NCI-H1417 (cell line): ENCODE results near the gene ADAMTS12.
A peak's percentile ranks its signal among the peaks of the same experiment; 100 is the strongest.
"Not testable (repeated sequence)": the region's sequence is repeated elsewhere in the genome, so short reads cannot be mapped to it uniquely, and the experiment has no call there.

Source experiments
- DNase-seq, 3 experiments: peaks; one replicate each; lab custom pipeline; 2025; lab: John Stamatoyannopoulos, UW

Gene ADAMTS12

DNA sequence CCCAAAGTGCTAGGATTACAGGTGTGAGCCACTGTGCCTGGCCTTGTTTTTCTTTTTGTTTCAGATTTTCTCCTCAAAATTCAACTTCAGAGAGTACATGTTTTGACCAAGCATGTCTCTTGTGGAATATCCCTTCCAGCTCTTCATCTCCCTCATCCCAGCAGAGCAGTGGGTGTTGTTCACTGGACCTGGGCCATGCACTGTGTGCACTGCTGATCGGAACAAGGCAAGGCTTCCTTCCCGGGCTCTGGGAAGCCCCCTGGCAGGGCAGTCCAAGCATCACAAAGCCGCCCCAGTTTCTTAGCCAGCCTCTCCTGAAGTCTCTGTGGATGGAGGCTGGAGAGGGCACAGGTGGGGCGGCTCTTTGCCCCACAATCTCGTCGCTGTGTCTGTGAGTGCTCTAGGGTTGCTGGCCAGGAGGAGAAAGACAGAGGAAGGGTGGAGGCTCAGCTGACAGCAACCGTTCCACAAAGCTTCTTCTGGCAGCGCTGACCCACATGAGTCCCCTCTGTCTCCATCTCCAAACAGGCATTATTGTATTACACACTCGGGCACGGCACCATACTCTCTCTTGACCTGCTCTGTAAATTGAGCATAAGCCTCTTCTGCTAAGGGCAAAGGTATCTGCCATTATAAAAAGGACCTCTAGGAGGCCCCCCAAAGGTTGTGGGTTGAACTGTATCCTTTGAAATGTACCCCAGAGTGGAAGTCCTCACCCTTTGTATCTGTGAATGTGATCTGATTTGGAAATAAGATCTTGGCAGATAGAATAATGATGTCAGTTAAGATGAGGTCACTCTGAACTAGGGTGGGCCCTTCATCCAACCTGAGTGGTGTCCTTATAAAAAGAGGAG lies 361.4 kb downstream of the ADAMTS12 start:
- no peak for DNase-seq

DNA sequence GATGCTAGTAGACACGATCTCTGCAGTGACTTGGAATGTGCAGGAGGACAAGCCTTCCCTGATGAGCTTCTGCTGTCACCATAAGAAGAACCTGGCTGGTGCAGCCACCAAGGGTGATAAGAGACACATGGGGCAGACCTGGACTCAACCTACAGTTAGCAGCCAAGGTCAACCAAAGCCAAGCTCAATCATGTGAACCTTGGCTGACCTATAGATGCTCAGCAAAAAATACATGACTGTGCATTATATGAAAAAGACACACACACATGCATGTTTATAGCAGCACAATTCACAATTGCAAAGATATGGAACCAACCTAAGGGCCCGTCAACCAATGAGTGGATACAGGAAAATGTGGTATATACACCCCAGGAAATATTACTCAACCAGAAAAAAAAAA lies 364.1 kb downstream of the ADAMTS12 start:
- DNase-seq = no peak

DNA sequence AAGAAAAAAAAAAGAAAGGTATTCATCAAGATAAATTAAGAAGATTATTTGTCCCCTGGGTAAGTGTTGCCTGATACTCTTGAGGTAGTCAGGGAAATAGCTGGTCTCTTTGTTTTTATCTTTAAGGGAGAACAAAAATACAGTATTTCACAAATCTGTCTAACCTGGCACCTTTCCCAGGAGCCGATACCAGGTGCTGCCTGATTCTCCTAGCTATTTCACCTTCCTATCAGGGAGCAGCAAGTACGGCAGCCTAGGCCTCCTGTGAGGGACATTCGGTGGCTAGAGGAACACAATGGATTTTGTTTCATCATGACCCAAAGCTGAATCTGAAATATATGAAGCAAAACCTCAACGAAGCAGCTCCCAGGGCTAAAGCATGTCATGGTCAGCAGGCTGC lies 365.0 kb downstream of the ADAMTS12 start:
- DNase-seq = no peak

DNA sequence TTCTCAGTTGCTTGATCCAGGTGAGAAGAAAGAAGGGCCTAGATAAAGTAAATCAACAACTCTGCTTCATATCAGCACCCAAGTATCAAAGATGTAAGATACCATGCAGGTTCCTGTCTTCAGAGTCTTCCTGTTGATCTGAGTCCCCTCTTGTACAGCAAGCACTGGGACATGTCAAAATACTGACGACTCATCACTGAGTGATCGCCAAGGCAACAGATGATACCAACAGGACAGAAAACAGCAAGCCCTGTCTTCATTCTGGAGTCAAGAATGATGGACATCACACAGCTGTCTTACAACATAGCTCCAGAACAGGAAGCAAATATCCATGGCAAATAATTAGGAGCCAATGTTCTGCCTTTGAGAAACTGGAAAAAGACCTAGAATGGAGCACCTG lies 367.3 kb downstream of the ADAMTS12 start:
- no peak for DNase-seq

DNA sequence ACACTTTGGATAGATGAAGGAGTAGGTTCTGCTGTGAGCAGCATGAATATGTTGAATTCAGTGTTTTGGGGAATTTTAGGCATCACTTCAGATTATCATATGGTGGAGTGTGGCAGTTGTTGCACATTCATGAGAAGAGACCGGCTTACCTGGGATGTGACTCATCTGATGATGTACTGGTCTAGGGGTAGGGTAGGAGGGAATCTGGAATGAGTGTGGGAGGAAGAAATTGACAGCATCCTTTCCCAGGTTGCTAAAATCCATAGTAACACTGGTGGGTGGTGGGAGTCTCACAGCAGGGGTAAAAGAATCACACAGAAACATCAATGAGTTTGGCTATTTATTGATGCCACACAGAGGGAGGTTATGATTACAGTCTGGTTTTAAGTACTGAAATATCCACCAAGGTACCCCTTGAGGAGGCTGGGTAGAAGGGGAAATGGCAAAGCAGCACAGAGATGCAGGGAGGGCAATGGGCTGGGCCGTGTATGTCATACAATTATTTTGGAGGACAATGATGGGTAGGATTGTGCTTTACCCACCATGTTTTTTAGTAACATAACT lies 368.5 kb downstream of the ADAMTS12 start:
- no peak for DNase-seq

DNA sequence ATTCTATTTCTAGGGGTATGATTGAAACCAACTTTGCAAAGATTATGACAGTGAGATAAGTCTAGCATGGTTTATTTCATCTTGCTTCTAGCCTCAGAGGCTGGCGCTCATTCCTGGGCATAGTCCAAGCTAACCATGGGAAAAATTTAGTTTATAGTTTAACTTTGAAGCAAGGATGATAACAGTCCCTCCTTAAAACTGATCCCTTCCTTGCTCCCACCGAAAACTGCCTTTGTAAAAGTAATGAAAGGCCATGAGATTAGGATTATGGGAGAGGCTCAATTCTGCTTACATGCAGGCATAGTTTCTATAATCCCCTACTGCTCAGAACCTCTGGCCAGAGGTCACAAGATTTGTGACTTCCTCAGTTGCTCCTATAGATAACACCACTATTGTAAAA lies 375.4 kb downstream of the ADAMTS12 start:
- no peak for DNase-seq

DNA sequence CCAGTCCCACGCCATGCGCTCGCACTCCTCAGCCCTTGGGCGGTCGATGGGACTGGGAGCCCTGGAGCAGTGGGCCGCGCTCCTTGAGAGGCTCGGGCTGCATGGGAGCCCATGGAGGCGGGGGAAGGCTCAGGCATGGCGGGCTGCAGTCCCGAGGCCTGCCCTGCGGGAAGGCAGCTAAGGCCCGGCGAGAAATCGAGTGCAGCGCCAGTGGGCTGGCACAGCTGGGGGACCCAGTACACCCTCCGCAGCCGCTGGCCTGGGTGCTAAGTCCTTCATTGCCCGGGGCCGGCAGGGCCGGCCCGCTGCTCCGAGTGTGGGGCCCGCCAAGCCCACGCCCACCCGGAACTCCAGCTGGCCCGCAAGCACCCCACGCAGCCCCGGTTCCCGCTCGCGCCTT lies 376.4 kb downstream of the ADAMTS12 start:
- not testable (repeated sequence) for DNase-seq

- no peak for DNase-seq
Measured at GRCh38 chr5:33513462-33514185, 378.2 kb downstream of the ADAMTS12 start.

- no peak for DNase-seq
Measured at GRCh38 chr5:33509036-33509435, 382.8 kb downstream of the ADAMTS12 start.

DNA sequence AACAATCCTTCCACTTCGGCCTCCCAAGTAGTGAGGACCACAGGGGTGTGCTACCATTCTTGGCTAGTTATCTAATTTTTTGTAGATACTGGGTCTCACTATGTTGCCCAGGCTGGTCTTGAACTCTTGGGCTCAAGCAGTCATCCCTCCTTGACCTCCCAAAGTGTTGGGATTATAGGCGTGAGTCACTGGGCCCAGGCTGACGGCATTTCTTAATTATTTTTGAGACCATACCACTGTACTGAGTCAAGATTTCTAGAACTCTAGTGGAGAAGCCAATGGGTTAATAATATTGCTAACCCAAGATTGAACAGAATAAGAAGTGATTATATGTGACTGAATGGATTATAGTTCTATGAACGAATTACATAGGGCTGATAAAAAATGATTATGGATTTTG lies 384.4 kb downstream of the ADAMTS12 start:
- no peak for DNase-seq

- DNase-seq = no peak
Measured at GRCh38 chr5:33504570-33504969, 387.2 kb downstream of the ADAMTS12 start.

DNA sequence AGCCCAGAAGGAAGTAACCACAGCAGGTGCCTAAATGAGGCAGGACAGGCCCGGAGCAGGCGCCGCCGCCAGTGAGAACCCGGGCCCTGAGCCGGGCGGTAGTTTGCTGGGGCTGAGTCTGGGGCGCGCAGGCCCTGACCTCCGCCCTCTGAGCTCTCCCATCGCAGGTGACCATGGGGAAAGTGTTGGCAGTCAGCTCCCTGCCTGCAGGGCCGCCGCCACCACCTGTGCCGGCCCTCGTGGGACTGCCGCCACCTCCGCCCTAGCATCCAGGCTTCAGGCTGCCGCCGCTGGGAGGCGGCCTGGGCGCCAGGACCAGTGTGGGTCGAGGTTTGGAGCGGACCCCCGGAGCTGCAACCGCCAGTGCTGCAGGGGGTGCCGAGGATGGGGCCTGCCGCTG lies 389.9 kb downstream of the ADAMTS12 start:
- DNase-seq = no peak

DNA sequence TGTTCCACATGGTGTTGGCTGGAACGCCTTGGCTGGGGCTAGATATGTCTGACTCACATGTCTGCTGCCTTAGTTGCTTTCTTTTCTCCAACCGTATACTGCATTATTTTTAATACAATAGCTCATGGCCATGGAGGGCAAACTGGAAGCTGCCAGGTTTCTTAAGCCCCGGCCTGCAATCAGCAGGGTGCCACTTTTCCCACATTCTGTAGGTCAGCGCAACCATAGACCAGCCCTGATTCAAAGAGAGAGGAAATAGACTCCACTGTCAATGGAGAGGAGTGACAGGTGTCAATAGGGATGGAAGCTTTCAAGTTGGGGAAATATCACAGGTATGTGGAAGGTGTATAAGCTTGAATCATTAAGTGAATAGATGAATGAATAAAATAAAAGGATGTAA lies 390.5 kb downstream of the ADAMTS12 start:
- no peak for DNase-seq

- DNase-seq = no peak
Measured at GRCh38 chr5:33494466-33494865, 397.3 kb downstream of the ADAMTS12 start.

DNA sequence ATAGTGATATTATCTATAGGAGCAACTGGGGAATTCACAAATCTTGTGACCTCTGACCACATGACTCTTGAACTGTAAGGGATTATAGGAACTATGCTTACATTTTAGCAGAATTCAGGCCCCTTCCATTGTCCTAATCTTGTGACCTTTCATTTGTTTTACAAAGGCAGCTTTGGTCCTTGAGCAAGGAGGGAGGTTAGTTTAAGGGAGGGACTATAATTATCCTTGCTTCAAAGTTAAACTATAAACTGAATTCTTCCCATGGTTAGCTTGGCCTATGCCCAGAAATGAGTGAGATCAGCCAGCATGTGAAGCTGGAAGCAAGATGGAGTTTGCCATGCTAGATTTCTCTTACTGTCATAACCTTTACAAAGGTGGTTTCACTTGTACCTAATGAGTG lies 399.8 kb downstream of the ADAMTS12 start:
- DNase-seq = no peak

DNA sequence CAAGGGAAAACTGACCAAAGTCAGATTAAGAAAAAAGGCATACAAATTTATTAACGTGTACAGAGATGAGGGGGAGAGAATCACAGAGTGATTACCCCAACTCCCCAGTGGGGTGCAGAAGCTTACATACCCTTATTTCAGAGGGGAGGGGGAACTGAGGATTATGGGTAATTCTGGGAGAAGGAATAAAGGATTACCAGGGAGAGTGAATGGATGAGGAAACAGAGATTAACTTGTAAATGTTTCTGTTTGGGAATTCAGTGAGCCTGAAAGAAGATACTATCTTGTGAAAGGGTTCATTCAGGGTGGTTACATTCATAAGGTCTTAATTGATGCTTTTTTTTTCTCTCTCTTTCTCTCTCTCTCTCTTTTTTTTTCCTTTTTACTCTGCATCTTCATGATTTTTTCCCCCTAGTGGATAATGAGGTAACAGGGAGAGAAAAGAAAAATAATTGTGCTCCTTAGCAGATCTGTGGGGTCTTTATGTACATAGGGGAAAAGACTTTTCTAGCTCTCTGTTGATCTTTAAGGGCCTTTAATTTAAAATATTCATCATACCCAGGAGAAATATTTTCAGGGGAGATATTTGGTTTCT lies 401.6 kb downstream of the ADAMTS12 start:
- DNase-seq = no peak

DNA sequence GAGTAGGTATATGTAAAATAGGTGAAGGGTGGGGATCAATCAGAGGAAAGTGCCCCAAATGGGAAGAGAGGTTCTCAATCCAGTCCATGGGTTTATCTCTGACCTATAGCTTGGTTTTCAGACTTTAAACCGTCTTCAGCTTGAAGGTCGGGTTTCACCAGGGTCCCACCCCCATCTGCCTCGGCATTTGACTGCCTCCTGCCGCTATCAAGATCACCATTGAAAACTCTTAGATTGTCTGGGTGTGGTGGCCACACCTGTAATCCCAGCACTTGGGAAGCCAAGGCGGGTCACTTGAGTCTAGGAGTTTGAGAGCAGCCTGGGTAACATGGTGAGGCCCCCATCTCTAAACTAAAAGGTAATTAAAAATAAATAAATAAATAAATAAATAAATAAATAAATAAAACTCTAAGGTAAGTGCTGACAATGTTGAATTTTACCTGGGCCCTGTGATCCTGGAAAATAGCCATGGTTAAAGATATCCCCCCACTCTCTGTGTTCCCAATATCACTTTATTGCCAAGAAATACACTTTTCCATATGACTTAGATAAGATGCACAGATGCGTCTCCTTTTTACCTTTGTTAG lies 402.2 kb downstream of the ADAMTS12 start:
- DNase-seq = no peak

DNA sequence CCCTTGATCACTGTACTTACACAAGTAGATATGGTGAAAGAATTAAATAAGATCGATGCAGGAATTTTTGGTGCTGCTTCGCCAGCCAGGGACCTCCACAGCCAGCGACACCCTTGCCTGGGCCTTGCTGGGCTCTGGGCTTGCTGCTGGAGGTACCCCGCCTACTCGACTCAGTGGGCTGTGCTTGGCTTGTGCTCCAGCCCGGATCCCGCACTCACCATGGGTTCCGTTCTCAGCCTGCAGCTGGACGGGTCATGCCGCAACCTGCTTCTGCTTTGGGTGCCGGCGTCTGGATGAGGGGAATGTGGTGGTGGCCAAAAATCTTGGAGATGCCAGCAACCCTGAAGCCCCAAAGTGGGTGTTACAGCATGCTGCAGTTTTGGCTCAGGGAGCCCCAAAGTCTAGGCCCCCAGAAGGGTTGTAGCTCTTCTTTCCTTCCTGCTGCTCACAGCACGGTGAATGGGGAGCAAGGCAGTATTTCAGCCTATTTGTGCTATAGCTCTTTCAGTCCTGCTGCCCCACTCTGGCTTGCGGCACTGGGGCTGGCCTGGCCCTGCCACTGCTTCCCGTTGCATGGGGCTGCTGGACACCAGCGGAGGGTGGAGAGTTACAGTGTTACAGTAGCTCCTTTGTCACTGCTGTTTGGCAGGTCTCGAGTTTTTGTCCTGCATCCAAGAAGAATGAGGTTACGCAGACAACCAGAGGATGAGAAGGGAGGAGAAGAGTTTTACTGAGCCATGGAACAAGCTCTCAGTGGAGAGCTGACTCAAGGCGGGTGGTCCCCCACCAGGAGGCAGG lies 403.0 kb downstream of the ADAMTS12 start:
- DNase-seq = no peak

- DNase-seq = no peak
Measured at GRCh38 chr5:33487236-33487635, 404.6 kb downstream of the ADAMTS12 start.

DNA sequence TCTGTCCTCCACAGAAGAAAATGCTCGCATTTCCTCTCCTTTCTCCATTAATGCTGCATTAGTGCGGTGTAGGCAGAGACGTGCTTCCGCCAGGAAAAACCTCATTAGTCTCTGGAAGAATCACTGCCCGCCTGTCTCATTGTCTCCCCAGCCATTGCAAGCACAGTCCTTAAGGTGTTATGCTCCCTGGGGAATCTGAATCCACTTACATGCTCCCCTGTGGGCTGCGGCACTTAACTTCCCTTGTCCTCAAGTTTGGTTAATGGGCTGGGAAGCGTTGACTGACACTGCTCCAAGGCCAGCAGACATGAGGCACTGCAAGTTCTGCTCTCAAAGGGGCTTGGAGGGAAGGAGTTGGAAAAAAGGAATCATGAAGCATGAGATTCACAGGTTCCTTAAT lies 409.5 kb downstream of the ADAMTS12 start:
- peak in 2 of 3 experiments; percentile 7 to 14 for DNase-seq

GRCh38 chr5:33480876-33481275 lies 410.9 kb downstream of the ADAMTS12 start:
- DNase-seq = no peak
